BJ (cell line): ENCODE measurements around the gene PHETA2. TPM values are rescaled to one million over a fixed set of nuclear protein-coding genes. Genes with fewer than 3 reads are reported as not detected.

ENCODE experiments used
- CTCF ChIA-PET: fragments of 350-600 bp; formaldehyde crosslinking; extraction: SDS; loops from one replicate; lab custom pipeline; 2021; ENCODE audit warnings: antibody characterized with exemption, inconsistent platforms; lab: Yijun Ruan, JAX
- POLR2A ChIA-PET: fragments of 300-600 bp; sonication (Branson Sonifier 250); formaldehyde crosslinking; extraction: SDS; loops from one replicate; lab custom pipeline; 2021; ENCODE audit warnings: antibody characterized with exemption; lab: Charles Lee
- DNase-seq: peaks from one replicate; pipeline ENCODE4 v3.0.0-alpha.2; 2011; ENCODE audit warnings: low read depth
- H3K27me3 ChIP-seq: 2 replicates; pipeline ENCODE4 v1.6.0; 2011; ENCODE audit warnings: low read length; ENCODE audit not compliant: control insufficient read depth, insufficient read depth
- H3K36me3 ChIP-seq: 2 replicates; pipeline ENCODE4 v1.5.1; 2011; ENCODE audit warnings: low read length; ENCODE audit not compliant: control insufficient read depth, insufficient read depth
- H3K4me3 ChIP-seq: 2 replicates; pipeline ENCODE4 v1.5.1; 2011; ENCODE audit warnings: low read depth, mild to moderate bottlenecking, control low read depth, low read length
- polyA plus RNA-seq: library from polyadenylated mRNA; depleted of rRNA; stranded (reverse); fragments of >200 nt; gene quantifications from 2 replicates; pipeline ENCODE4 v1.2.3, GENCODE V29; 2011
- TF ChIP-seq, protein P1 (sequence below): IDR thresholded peaks from 2 replicates; pipeline ENCODE4 v1.5.1; 2011; ENCODE audit warnings: low read depth, mild to moderate bottlenecking, control low read depth, inconsistent platforms, low read length, moderate library complexity; ENCODE audit not compliant: insufficient read depth

PHETA2 gene
- polyA plus RNA-seq, 1 experiment = 27.4 TPM

DNA sequence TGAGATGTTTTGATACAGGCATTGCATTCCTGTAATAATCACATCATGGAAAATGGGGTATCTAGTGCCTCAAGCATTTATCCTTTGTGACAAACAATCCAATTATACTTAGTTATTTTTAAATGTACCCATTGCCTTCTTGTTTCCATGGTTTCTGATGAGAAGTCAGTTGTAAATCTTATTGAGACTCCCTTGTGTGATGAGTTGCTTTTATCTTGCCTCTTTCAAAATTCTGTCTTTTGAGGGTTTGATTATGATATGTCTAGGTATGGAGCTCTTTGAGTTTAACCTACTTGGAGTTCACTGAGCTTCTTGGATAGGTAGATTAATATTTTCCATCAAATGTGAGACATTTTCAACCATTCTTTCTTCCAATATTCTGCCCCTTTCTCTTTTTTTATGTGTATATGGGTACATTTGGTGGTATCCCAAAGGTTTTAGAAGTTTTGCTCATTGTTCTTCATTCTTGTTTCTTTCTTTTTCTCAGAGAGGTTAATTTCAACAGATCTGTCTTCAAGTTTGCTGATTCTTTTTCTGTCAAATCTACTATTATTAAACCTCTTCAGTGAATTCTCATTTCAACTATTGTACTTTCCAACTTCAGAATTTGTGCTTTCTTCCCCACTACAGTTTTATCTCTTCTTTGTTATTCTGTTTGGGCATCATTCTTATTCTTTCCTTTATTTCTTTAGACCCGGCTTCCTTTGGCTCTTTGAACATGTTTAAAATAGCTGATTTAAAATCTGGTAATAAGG, 17.1 kb upstream of the PHETA2 start:
- no peak for DNase-seq
- Histone ChIP-seq H3K27me3 (no peaks in the 10 kb centered on the region), H3K4me3 (no peak overlapping the region), H3K36me3 (peaks cover 4% of the 10 kb centered on the region; the same call in 1 of the 2 replicates)
- TF ChIP-seq, protein P1, sequence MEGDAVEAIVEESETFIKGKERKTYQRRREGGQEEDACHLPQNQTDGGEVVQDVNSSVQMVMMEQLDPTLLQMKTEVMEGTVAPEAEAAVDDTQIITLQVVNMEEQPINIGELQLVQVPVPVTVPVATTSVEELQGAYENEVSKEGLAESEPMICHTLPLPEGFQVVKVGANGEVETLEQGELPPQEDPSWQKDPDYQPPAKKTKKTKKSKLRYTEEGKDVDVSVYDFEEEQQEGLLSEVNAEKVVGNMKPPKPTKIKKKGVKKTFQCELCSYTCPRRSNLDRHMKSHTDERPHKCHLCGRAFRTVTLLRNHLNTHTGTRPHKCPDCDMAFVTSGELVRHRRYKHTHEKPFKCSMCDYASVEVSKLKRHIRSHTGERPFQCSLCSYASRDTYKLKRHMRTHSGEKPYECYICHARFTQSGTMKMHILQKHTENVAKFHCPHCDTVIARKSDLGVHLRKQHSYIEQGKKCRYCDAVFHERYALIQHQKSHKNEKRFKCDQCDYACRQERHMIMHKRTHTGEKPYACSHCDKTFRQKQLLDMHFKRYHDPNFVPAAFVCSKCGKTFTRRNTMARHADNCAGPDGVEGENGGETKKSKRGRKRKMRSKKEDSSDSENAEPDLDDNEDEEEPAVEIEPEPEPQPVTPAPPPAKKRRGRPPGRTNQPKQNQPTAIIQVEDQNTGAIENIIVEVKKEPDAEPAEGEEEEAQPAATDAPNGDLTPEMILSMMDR = no peak
- POLR2A ChIA-PET = no interaction called here
- CTCF ChIA-PET = no interaction called here

- Histone ChIP-seq H3K36me3 (peaks cover 7% of the 10 kb centered on the region), H3K27me3 (no peaks in the 10 kb centered on the region), H3K4me3 (no peak overlapping the region)
- no peak for DNase-seq
- TF ChIP-seq, protein P1 = no peak
- ChIA-PET POLR2A (no interaction called here), CTCF (interaction anchor here (0.5 to 1.7 kb wide), 2 partner anchors 10 to 14 kb away, joined by 3 to 4 read pairs; partner anchors contain the start of gene PHETA2)
Measured at GRCh38 chr22:42060489-42060888, 13.6 kb upstream of the PHETA2 start.

GRCh38 chr22:42061041-42061440, 13.0 kb upstream of the PHETA2 start:
- ChIA-PET CTCF (interaction anchor here (1.7 kb wide), 1 partner anchor 13 kb away, joined by 4 read pairs; the partner anchor contains the start of gene PHETA2), POLR2A (no interaction called here)
- Histone ChIP-seq H3K27me3 (no peaks in the 10 kb centered on the region), H3K4me3 (no peak overlapping the region), H3K36me3 (peaks cover 7% of the 10 kb centered on the region)
- TF ChIP-seq, protein P1 = no peak
- no peak for DNase-seq

GRCh38 chr22:42062506-42063170, 11.4 kb upstream of the PHETA2 start:
- peaks cover 11% of the 10 kb centered on the region for H3K36me3 ChIP-seq
- no peaks in the 10 kb centered on the region for H3K27me3 ChIP-seq
- CTCF ChIA-PET = interaction anchor here (0.7 to 1.3 kb wide), 2 partner anchors 11 to 949 kb away, joined by 3 to 4 read pairs; no protein-coding TSS in a partner anchor
- no peak for DNase-seq
- no peak overlapping the region for H3K4me3 ChIP-seq
- TF ChIP-seq, protein P1 = no peak
- POLR2A ChIA-PET = no interaction called here

GRCh38 chr22:42064629-42065028, 9.4 kb upstream of the PHETA2 start:
- POLR2A ChIA-PET = interaction anchor here (0.5 to 0.7 kb wide), 2 partner anchors 24 to 34 kb away, joined by 4 to 11 read pairs; no protein-coding TSS in a partner anchor
- H3K36me3 ChIP-seq = peaks cover 7% of the 10 kb centered on the region
- no peak for DNase-seq
- no peaks in the 10 kb centered on the region for H3K27me3 ChIP-seq
- CTCF ChIA-PET = interaction anchor here (0.5 to 1.1 kb wide), 3 partner anchors 10 to 26 kb away, joined by 3 read pairs; partner anchors contain the start of gene NDUFA6
- no peak overlapping the region for H3K4me3 ChIP-seq
- TF ChIP-seq, protein P1 = no peak
